HS-5 (cell line): ENCODE results near the gene MIS18A.
A peak's percentile ranks its signal among the peaks of the same experiment; 100 is the strongest.
"Not testable (repeated sequence)": the region's sequence is repeated elsewhere in the genome, so short reads cannot be mapped to it uniquely, and the experiment has no call there.

Experiments used
- DNase-seq: peaks from one replicate; pipeline ENCODE4 v3.0.0-alpha.2; 2012; ENCODE audit warnings: low read depth

Gene MIS18A

GRCh38 chr21:32304998-32305397 lies 26.1 kb upstream of the MIS18A start:
- no peak for DNase-seq

GRCh38 chr21:32303385-32303784 lies 24.5 kb upstream of the MIS18A start:
- no peak for DNase-seq

- no peak for DNase-seq
Observed at GRCh38 chr21:32302560-32302959, 23.7 kb upstream of the MIS18A start.

GRCh38 chr21:32301596-32301995 lies 22.7 kb upstream of the MIS18A start:
- DNase-seq = no peak

- no peak for DNase-seq
Observed at GRCh38 chr21:32300117-32300681, 21.4 kb upstream of the MIS18A start.

- no peak for DNase-seq
Observed at GRCh38 chr21:32299695-32300094, 20.8 kb upstream of the MIS18A start.

GRCh38 chr21:32298658-32299081 lies 19.8 kb upstream of the MIS18A start, which contains the start of gene MRAP:
Gene MRAP, plus strand, starts transcription at chr21:32298855. Its CDS starts 117 bp downstream, at chr21:32298972.
- DNase-seq = no peak

- no peak for DNase-seq
Observed at GRCh38 chr21:32298148-32298559, 19.3 kb upstream of the MIS18A start.

- no peak for DNase-seq
Observed at GRCh38 chr21:32297449-32297848, 18.6 kb upstream of the MIS18A start.

- DNase-seq = no peak
Observed at GRCh38 chr21:32285476-32285875, 6.6 kb upstream of the MIS18A start.

- no peak for DNase-seq
Observed at GRCh38 chr21:32282992-32283391, 4.1 kb upstream of the MIS18A start.

- no peak for DNase-seq
Observed at GRCh38 chr21:32281531-32281930, 2.7 kb upstream of the MIS18A start.

- DNase-seq = no peak
Observed at GRCh38 chr21:32279377-32279680, 480 bp upstream of the MIS18A start.

- DNase-seq = no peak
Observed at GRCh38 chr21:32278103-32278502, 746 bp downstream of the MIS18A start.

- DNase-seq = no peak
Observed at GRCh38 chr21:32276671-32277070, 2.2 kb downstream of the MIS18A start.

- DNase-seq = no peak
Observed at GRCh38 chr21:32270748-32271147, 8.1 kb downstream of the MIS18A start.

GRCh38 chr21:32265321-32265720 lies 13.5 kb downstream of the MIS18A start:
- DNase-seq = not testable (repeated sequence)

GRCh38 chr21:32261929-32262328 lies 16.9 kb downstream of the MIS18A start:
- no peak for DNase-seq

GRCh38 chr21:32260130-32260529 lies 18.7 kb downstream of the MIS18A start:
- DNase-seq = no peak

GRCh38 chr21:32258786-32259048 lies 20.1 kb downstream of the MIS18A start:
- not testable (repeated sequence) for DNase-seq

- DNase-seq = no peak
Observed at GRCh38 chr21:32257962-32258785, 20.7 kb downstream of the MIS18A start.

- DNase-seq = peak; percentile 58
Observed at GRCh38 chr21:32256873-32257620, 21.8 kb downstream of the MIS18A start.

- DNase-seq = no peak
Observed at GRCh38 chr21:32256251-32256650, 22.6 kb downstream of the MIS18A start.
